H9 (cell line): ENCODE measurements around the gene OR2K2. TPM values are rescaled to one million over a fixed set of nuclear protein-coding genes. Genes with fewer than 3 reads are reported as not detected.

Source experiments
- DNase-seq: peaks from one replicate; pipeline ENCODE4 v3.0.0-alpha.2; 2017
- H2AFZ ChIP-seq: one replicate; pipeline ENCODE4 v1.6.1; 2013; ENCODE audit warnings: mild to moderate bottlenecking, low read length, control low read depth, moderate library complexity
- H2AK5ac ChIP-seq: 2 replicates; pipeline ENCODE4 v1.6.1; 2013; ENCODE audit warnings: low read length, control low read depth, mixed read lengths; ENCODE audit not compliant: insufficient read length
- H2BK120ac ChIP-seq: one replicate; pipeline ENCODE4 v1.6.1; 2013; ENCODE audit warnings: low read depth, mild to moderate bottlenecking, low read length, control low read depth, inconsistent platforms; ENCODE audit not compliant: poor library complexity, severe bottlenecking
- H2BK12ac ChIP-seq: 2 replicates; pipeline ENCODE4 v1.6.1; 2013; ENCODE audit warnings: low read length, control low read depth, mixed read lengths, low read depth; ENCODE audit not compliant: insufficient read length
- H2BK15ac ChIP-seq: 2 replicates; pipeline ENCODE4 v1.6.1; 2013; ENCODE audit warnings: low read depth, low read length, control low read depth
- H2BK20ac ChIP-seq: one replicate; pipeline ENCODE4 v1.6.1; 2013; ENCODE audit warnings: low read depth, mild to moderate bottlenecking, low read length, control low read depth, inconsistent platforms; ENCODE audit not compliant: poor library complexity, severe bottlenecking
- H2BK5ac ChIP-seq: 2 replicates; pipeline ENCODE4 v1.6.1; 2013; ENCODE audit warnings: low read length, control low read depth, mixed read lengths; ENCODE audit not compliant: insufficient read length
- H3K14ac ChIP-seq: 2 replicates; pipeline ENCODE4 v1.6.1; 2013; ENCODE audit warnings: low read length, control low read depth; ENCODE audit not compliant: insufficient read depth
- H3K18ac ChIP-seq: 2 replicates; pipeline ENCODE4 v1.6.1; 2013; ENCODE audit warnings: low read depth, mild to moderate bottlenecking, mixed read lengths, low read length, control low read depth; ENCODE audit not compliant: insufficient read length
- H3K23ac ChIP-seq: 2 replicates; pipeline ENCODE4 v1.6.1; 2013; ENCODE audit warnings: low read length, control low read depth, mixed read lengths, low read depth; ENCODE audit not compliant: insufficient read length
- H3K23me2 ChIP-seq: 2 replicates; pipeline ENCODE4 v1.6.1; 2013; ENCODE audit warnings: low read depth, mild to moderate bottlenecking, mixed read lengths, low read length, control low read depth; ENCODE audit not compliant: insufficient read length, poor library complexity, severe bottlenecking
- H3K27ac ChIP-seq: 2 replicates; pipeline ENCODE4 v1.5.1; 2013; ENCODE audit warnings: low read length, control low read depth, mixed read lengths, low read depth; ENCODE audit not compliant: insufficient read length
- H3K27me3 ChIP-seq: 2 replicates; pipeline ENCODE4 v1.6.1; 2013; ENCODE audit warnings: low read length, control low read depth, inconsistent platforms; ENCODE audit not compliant: insufficient read depth
- H3K4ac ChIP-seq: 2 replicates; pipeline ENCODE4 v1.6.1; 2013; ENCODE audit warnings: low read depth, mild to moderate bottlenecking, control low read depth, inconsistent platforms, low read length, moderate library complexity
- H3K4me1 ChIP-seq: 2 replicates; pipeline ENCODE4 v1.6.1; 2013; ENCODE audit warnings: low read length, control low read depth, inconsistent platforms; ENCODE audit not compliant: insufficient read depth
- H3K4me2 ChIP-seq: 2 replicates; pipeline ENCODE4 v1.6.1; 2013; ENCODE audit warnings: low read length, control low read depth, mixed read lengths; ENCODE audit not compliant: insufficient read length, insufficient read depth
- H3K56ac ChIP-seq: 2 replicates; pipeline ENCODE4 v1.6.1; 2013; ENCODE audit warnings: low read depth, mild to moderate bottlenecking, mixed read lengths, low read length, control low read depth; ENCODE audit not compliant: insufficient read length
- H3K79me1 ChIP-seq: 2 replicates; pipeline ENCODE4 v1.6.1; 2013; ENCODE audit warnings: low read depth, mild to moderate bottlenecking, moderate library complexity, low read length, control low read depth, inconsistent platforms; ENCODE audit not compliant: insufficient read depth, poor library complexity, severe bottlenecking
- H3K79me2 ChIP-seq: 2 replicates; pipeline ENCODE4 v1.6.1; 2013; ENCODE audit warnings: low read length, control low read depth, inconsistent platforms; ENCODE audit not compliant: insufficient read depth
- H3K9ac ChIP-seq: 2 replicates; pipeline ENCODE4 v1.6.1; 2013; ENCODE audit warnings: low read length, control low read depth, mixed read lengths; ENCODE audit not compliant: insufficient read length; ENCODE audit errors: extremely low read depth
- H3K9me3 ChIP-seq: one replicate; pipeline ENCODE4 v1.6.1; 2013; ENCODE audit warnings: low read depth, low read length, inconsistent platforms; ENCODE audit not compliant: control insufficient read depth
- H3T11ph ChIP-seq: one replicate; pipeline ENCODE4 v1.6.1; 2013; ENCODE audit warnings: mild to moderate bottlenecking, low read length, control low read depth, inconsistent platforms
- H4K20me1 ChIP-seq: one replicate; pipeline ENCODE4 v1.6.1; 2013; ENCODE audit not compliant: control insufficient read depth, insufficient read length, insufficient read depth
- H4K5ac ChIP-seq: 2 replicates; pipeline ENCODE4 v1.6.1; 2013; ENCODE audit warnings: low read depth, mild to moderate bottlenecking, mixed read lengths, low read length, control low read depth; ENCODE audit not compliant: insufficient read length
- H4K8ac ChIP-seq: replicated peaks from 2 replicates; pipeline ENCODE4 v1.6.1; 2013; ENCODE audit warnings: low read length, control low read depth, mixed read lengths, low read depth; ENCODE audit not compliant: insufficient read length
- H4K91ac ChIP-seq: 2 replicates; pipeline ENCODE4 v1.6.1; 2013; ENCODE audit warnings: low read depth, mild to moderate bottlenecking, moderate library complexity, mixed read lengths, low read length, control low read depth; ENCODE audit not compliant: insufficient read length
- H3K27ac Mint-ChIP-seq, 3 experiments: 2 replicates in 2 of 3; 3 replicates in 1 of 3; pipeline ENCODE4 v1.8.0; 2020 to 2021; ENCODE audit warnings: mixed read lengths in 3 of 3, mild to moderate bottlenecking in 1 of 3, moderate library complexity in 1 of 3
- H3K27me3 Mint-ChIP-seq: 2 replicates; pipeline ENCODE4 v1.8.0; 2021; ENCODE audit warnings: low read depth, mild to moderate bottlenecking, moderate library complexity, mixed read lengths
- H3K36me3 Mint-ChIP-seq, 3 experiments: 2 replicates in 2 of 3; 3 replicates in 1 of 3; pipeline ENCODE4 v1.8.0; 2020 to 2021; ENCODE audit warnings: low read depth in 3 of 3, mixed read lengths in 3 of 3; ENCODE audit not compliant: insufficient read depth in 1 of 3
- H3K4me1 Mint-ChIP-seq, 2 experiments: 2 replicates each; pipeline ENCODE4 v1.8.0; 2020; ENCODE audit warnings: mixed read lengths in 2 of 2
- H3K4me3 Mint-ChIP-seq, 2 experiments: 2 replicates in 1 of 2; 3 replicates in 1 of 2; pipeline ENCODE4 v1.8.0; 2020 to 2021; ENCODE audit warnings: mild to moderate bottlenecking in 2 of 2, mixed read lengths in 2 of 2, moderate library complexity in 1 of 2
- H3K9me3 Mint-ChIP-seq, 2 experiments: 2 replicates in 1 of 2; 3 replicates in 1 of 2; pipeline ENCODE4 v1.8.0; 2020; ENCODE audit warnings: mild to moderate bottlenecking in 2 of 2, mixed read lengths in 2 of 2, moderate library complexity in 1 of 2
- WGBS: extraction: QIAGEN DNeasy Blood & Tissue Kit; methylation state at CpG from one replicate; pipeline ENCODE4 v1.1.7; 2013; ENCODE audit warnings: missing lambda C conversion rate, low lambda C conversion rate, mixed read lengths; ENCODE audit not compliant: insufficient read length; ENCODE audit errors: extremely low coverage; 5-methylcytosine and 5-hydroxymethylcytosine counted together
- total RNA-seq: library from RNA; stranded (reverse); gene quantifications from 2 replicates; pipeline ENCODE4 v1.2.1, GENCODE V29; 2021
- TF ChIP-seq, protein P1 (sequence below): fragments of 200-600 bp; sonication (generic); conservative IDR thresholded peaks from 3 replicates; pipeline ENCODE4 v1.8.0; 2021; ENCODE audit warnings: antibody characterized with exemption, mild to moderate bottlenecking

The OR2K2 gene
- total RNA-seq, 1 experiment from 2014 or later, result not detected

DNA sequence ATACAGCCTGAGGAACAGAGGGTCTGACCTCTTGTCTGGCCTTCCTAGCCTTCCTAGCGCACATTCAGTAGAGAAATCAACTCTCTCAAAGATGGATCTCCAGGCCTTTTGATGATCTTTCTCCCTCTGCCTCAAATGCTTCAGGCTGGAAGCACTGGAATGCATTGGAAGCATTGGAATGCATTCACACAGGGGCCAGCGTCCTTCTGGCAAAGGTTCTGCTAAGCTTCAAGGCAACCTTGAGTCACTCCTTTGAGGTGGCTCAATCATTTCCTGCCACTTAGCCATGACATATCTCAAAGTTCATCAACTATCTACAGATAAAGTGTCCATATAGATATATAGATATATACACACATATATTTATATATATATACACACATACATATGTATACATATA lies 42.9 kb downstream of the OR2K2 start:
- no CpG with 5 or more reads among the region's 2 CpGs for WGBS
- Mint-ChIP-seq H3K36me3 (no peaks in the 10 kb centered on the region), H3K27me3 (peaks cover 1% of the 10 kb centered on the region; the same call in 1 of the 2 replicates), H3K4me3 (no peak overlapping the region), H3K4me1 (peaks cover 2 to 4% of the 10 kb centered on the region in 2 experiments; a peak in 2 of 4 replicates), H3K9me3 (no peaks in the 10 kb centered on the region), H3K27ac (no peak overlapping the region)
- H3K23ac ChIP-seq, result no peak overlapping the region
- no peak overlapping the region for H3K56ac ChIP-seq
- H3K79me2 ChIP-seq, result no peaks in the 10 kb centered on the region
- H3K18ac ChIP-seq, result no peak overlapping the region
- H3K4me2 ChIP-seq, result no peak overlapping the region
- no peak overlapping the region for H3K4ac ChIP-seq
- no peak overlapping the region for H4K91ac ChIP-seq
- no peak overlapping the region for H2BK5ac ChIP-seq
- H3K9ac ChIP-seq, result no peak overlapping the region
- no peak overlapping the region for H4K8ac ChIP-seq
- H3K27ac ChIP-seq, result no peak overlapping the region
- no peak overlapping the region for H2BK20ac ChIP-seq
- no peaks in the 10 kb centered on the region for H3K23me2 ChIP-seq
- H3K9me3 ChIP-seq, result no peaks in the 10 kb centered on the region
- no peak overlapping the region for H2BK15ac ChIP-seq
- TF ChIP-seq, protein P1, sequence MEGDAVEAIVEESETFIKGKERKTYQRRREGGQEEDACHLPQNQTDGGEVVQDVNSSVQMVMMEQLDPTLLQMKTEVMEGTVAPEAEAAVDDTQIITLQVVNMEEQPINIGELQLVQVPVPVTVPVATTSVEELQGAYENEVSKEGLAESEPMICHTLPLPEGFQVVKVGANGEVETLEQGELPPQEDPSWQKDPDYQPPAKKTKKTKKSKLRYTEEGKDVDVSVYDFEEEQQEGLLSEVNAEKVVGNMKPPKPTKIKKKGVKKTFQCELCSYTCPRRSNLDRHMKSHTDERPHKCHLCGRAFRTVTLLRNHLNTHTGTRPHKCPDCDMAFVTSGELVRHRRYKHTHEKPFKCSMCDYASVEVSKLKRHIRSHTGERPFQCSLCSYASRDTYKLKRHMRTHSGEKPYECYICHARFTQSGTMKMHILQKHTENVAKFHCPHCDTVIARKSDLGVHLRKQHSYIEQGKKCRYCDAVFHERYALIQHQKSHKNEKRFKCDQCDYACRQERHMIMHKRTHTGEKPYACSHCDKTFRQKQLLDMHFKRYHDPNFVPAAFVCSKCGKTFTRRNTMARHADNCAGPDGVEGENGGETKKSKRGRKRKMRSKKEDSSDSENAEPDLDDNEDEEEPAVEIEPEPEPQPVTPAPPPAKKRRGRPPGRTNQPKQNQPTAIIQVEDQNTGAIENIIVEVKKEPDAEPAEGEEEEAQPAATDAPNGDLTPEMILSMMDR, result no peak
- no peaks in the 10 kb centered on the region for H3K27me3 ChIP-seq
- H4K5ac ChIP-seq, result no peak overlapping the region
- H2AK5ac ChIP-seq, result no peak overlapping the region
- no peaks in the 10 kb centered on the region for H3K79me1 ChIP-seq
- no peak overlapping the region for H3T11ph ChIP-seq
- no peak for DNase-seq
- H4K20me1 ChIP-seq, result no peaks in the 10 kb centered on the region
- no peaks in the 10 kb centered on the region for H3K4me1 ChIP-seq
- H3K14ac ChIP-seq, result no peak overlapping the region
- H2BK120ac ChIP-seq, result no peak overlapping the region
- H2AFZ ChIP-seq, result no peak overlapping the region
- H2BK12ac ChIP-seq, result no peak overlapping the region
